ENCODE results near the gene NPHP4.

GRCh38 chr1:6007318-6008083 lies 15.3 kb upstream of the NPHP4 start:
- no peak for TF ChIP-seq EZH2 (IDR thresholded peaks at IDR 0.05; ENCODE audit: borderline replicate concordance, low read length)
- no peak for TF ChIP-seq CTCF (IDR thresholded peaks at IDR 0.05; ENCODE audit: low read length)

All from OCI-LY1 (cell line).